Peyer's patch (tissue), 4 donors: ENCODE data around the gene ZSWIM5. TPM values are rescaled to one million over a fixed set of nuclear protein-coding genes. Genes with fewer than 3 reads are reported as not detected.
"Not testable (repeated sequence)": the region's sequence is repeated elsewhere in the genome, so short reads cannot be mapped to it uniquely, and the experiment has no call there.

Source experiments
- DNase-seq, 3 donors: peaks; one replicate each; pipeline ENCODE4 v3.0.0-alpha.2; 2017 to 2019
- H3K27ac ChIP-seq, 4 donors: fragments of 200-600 bp; sonication (generic); one replicate each; pipeline ENCODE4 v1.5.1; 2016 to 2019
- H3K27me3 ChIP-seq, 2 donors: fragments of 200-600 bp; sonication (generic); one replicate each; pipeline ENCODE4 v1.5.1; 2019
- H3K36me3 ChIP-seq, 3 donors: fragments of 200-600 bp; sonication (generic); one replicate each; pipeline ENCODE4 v1.5.1; 2016 to 2019
- H3K4me1 ChIP-seq, 4 donors: fragments of 200-600 bp; sonication (generic); one replicate each; pipeline ENCODE4 v1.5.1; 2016 to 2019
- H3K4me3 ChIP-seq, 4 donors: fragments of 200-600 bp; sonication (generic); 1 replicate in 3 of 4; 2 replicates in 1 of 4; pipeline ENCODE4 v1.5.1; 2016 to 2019; ENCODE audit warnings: mild to moderate bottlenecking in 1 of 4
- H3K9me3 ChIP-seq, 4 donors: fragments of 200-600 bp; sonication (generic); one replicate each; pipeline ENCODE4 v1.5.1; 2016 to 2019; ENCODE audit warnings: mild to moderate bottlenecking in 1 of 4
- POLR2A ChIP-seq, 2 donors: fragments of 450-650 bp; IDR thresholded peaks; one replicate each; pipeline ENCODE4 v1.5.1; 2017; ENCODE audit warnings: antibody characterized with exemption in 2 of 2, mild to moderate bottlenecking in 2 of 2, moderate library complexity in 2 of 2
- total RNA-seq, 4 donors: library from RNA; depleted of rRNA; stranded (reverse); fragments of >200 nt; gene quantifications; one replicate each; pipeline ENCODE4 v1.1.0, GENCODE V29; 2016
- TF ChIP-seq, protein P1 (sequence below), 6 experiments: fragments of 450-650 bp in 4 of 6; fragments of 200-600 bp in 2 of 6; sonication (generic) in 1 of 6; IDR thresholded peaks; one replicate each; pipeline ENCODE4 v1.5.1; 2017 to 2019; ENCODE audit warnings: antibody characterized with exemption in 6 of 6, mild to moderate bottlenecking in 3 of 6, moderate library complexity in 1 of 6

Gene ZSWIM5
- total RNA-seq, 4 donors from 2014 or later: 8.3 to 16.5 (median 13.4) TPM

DNA sequence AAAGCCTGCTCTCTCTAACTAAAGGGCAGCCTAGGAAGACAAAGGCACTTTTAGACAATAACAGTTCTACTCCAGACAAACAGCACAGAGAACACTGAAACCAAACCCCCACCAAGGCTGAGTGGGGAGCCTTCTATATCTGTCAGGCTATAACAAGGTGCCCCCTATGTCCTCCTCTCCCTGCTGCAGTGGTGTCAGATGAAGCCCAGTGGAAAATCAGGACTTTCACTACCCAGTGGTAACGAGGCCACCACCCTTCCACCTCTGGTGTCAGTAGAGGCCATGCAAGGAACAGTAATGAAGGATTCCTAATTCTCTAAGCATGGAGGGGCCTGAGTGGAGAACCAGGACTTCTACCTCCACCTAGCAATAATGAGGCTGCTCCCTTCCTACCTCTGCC is 83.7 kb downstream of the ZSWIM5 start:
- Histone ChIP-seq H3K4me3 (no peak overlapping the region), H3K9me3 (no peaks in the 10 kb centered on the region), H3K27ac (no peak overlapping the region), H3K36me3 (no peaks in the 10 kb centered on the region), H3K4me1 (no peaks in the 10 kb centered on the region), H3K27me3 (no peaks in the 10 kb centered on the region)
- TF ChIP-seq POLR2A (IDR thresholded peaks at IDR 0.05): no peak
- TF ChIP-seq, protein P1, sequence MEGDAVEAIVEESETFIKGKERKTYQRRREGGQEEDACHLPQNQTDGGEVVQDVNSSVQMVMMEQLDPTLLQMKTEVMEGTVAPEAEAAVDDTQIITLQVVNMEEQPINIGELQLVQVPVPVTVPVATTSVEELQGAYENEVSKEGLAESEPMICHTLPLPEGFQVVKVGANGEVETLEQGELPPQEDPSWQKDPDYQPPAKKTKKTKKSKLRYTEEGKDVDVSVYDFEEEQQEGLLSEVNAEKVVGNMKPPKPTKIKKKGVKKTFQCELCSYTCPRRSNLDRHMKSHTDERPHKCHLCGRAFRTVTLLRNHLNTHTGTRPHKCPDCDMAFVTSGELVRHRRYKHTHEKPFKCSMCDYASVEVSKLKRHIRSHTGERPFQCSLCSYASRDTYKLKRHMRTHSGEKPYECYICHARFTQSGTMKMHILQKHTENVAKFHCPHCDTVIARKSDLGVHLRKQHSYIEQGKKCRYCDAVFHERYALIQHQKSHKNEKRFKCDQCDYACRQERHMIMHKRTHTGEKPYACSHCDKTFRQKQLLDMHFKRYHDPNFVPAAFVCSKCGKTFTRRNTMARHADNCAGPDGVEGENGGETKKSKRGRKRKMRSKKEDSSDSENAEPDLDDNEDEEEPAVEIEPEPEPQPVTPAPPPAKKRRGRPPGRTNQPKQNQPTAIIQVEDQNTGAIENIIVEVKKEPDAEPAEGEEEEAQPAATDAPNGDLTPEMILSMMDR (IDR thresholded peaks at IDR 0.05): no peak
- DNase-seq: no peak

DNA sequence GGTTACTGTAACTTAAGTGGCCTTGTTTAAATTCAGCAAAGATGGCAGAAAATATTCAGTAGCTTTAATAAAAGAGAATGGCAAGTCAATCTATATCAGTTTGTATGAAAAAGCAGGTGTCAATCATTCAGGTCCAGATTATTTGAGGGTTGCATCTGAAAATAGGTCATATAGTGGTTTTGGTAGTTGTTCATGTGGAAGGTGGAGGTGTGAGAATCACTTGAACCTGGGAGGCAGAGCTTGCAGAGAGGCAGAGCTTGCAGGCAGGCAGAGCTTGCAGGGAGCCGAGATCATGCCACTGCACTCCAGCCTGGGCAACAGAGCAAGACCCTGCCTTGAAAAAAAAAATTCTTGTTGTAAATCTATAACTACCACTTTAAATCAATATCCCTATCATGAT is 88.6 kb downstream of the ZSWIM5 start:
- no peaks in the 10 kb centered on the region for H3K9me3 ChIP-seq
- DNase-seq: no peak
- no peak for TF ChIP-seq POLR2A (IDR thresholded peaks at IDR 0.05)
- TF ChIP-seq, protein P1 (IDR thresholded peaks at IDR 0.05): no peak
- no peak overlapping the region for H3K27ac ChIP-seq
- no peaks in the 10 kb centered on the region for H3K4me1 ChIP-seq
- H3K36me3 ChIP-seq: peaks cover 0 to 5% (median 0%) of the 10 kb centered on the region in 3 donors
- H3K4me3 ChIP-seq: no peak overlapping the region
- H3K27me3 ChIP-seq: no peaks in the 10 kb centered on the region

DNA sequence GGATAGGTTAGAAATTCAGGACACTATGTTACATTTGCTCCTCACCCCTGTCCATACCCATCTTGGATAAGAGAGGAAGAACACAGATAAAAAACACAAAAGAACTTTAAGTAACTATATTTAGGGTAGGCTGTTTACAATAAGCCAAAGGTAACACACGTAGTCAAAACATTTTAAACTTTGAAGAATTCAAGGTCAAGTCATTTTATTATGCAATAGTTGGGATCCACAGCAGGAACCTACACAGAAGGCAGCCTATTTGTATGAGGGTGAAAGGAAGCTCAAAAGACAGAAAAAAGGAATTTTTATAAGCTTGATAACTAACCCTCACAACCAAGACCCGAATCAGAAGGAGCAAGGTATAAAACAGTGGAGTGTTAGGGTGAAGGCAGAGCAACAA is 89.6 kb downstream of the ZSWIM5 start:
- no peak for DNase-seq
- Histone ChIP-seq H3K4me1 (no peaks in the 10 kb centered on the region), H3K27me3 (no peaks in the 10 kb centered on the region), H3K4me3 (no peak overlapping the region), H3K27ac (no peak overlapping the region), H3K36me3 (peaks cover 0 to 5% (median 0%) of the 10 kb centered on the region in 3 donors), H3K9me3 (no peaks in the 10 kb centered on the region)
- no peak for TF ChIP-seq POLR2A (IDR thresholded peaks at IDR 0.05)
- TF ChIP-seq, protein P1 (IDR thresholded peaks at IDR 0.05): no peak

DNA sequence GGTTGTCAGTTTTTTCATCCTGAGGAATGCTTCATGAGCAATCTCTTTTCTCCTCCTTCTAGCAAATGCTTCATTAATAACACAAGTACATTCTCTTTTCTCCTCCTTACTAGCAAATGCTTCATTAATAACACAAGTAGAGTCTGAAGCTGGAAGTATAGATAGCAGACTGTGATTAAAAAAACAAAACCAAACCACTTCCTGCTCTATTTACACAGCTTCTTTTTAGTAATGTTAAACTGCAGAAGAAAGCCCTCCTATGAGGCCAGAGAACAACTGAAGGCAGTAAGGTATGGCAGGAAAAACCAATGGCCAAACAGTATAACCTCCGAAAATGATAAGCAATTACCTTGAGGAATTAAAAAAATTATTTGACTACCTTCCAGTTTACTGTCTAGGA is 90.1 kb downstream of the ZSWIM5 start:
- H3K27ac ChIP-seq: no peak overlapping the region
- no peak for DNase-seq
- H3K27me3 ChIP-seq: no peaks in the 10 kb centered on the region
- no peak for TF ChIP-seq POLR2A (IDR thresholded peaks at IDR 0.05)
- TF ChIP-seq, protein P1 (IDR thresholded peaks at IDR 0.05): no peak
- no peak overlapping the region for H3K4me3 ChIP-seq
- H3K36me3 ChIP-seq: peaks cover 0 to 5% (median 0%) of the 10 kb centered on the region in 3 donors
- peaks cover 0 to 1% (median 0%) of the 10 kb centered on the region in 4 donors for H3K9me3 ChIP-seq
- no peaks in the 10 kb centered on the region for H3K4me1 ChIP-seq

DNA sequence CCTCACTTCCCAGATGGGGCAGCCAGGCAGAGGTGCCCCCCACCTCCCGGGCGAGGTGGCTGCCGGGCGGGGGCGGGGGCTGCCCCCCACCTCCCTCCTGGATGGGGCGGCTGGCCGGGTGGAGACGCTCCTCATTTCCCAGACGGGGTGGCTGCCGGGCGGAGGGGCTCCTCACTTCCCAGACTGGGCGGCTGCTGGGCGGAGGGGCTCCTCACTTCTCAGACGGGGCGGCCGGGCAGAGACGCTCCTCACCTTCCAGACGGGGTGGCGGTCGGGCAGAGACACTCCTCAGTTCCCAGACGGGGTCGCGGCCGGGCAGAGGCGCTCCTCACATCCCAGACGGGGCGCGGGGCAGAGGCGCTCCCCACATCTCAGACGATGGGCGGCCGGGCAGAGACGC is 91.2 kb downstream of the ZSWIM5 start:
- H3K27me3 ChIP-seq, H3K36me3 ChIP-seq, H3K4me3 ChIP-seq, H3K27ac ChIP-seq, H3K4me1 ChIP-seq, DNase-seq, H3K9me3 ChIP-seq: not testable (repeated sequence)

DNA sequence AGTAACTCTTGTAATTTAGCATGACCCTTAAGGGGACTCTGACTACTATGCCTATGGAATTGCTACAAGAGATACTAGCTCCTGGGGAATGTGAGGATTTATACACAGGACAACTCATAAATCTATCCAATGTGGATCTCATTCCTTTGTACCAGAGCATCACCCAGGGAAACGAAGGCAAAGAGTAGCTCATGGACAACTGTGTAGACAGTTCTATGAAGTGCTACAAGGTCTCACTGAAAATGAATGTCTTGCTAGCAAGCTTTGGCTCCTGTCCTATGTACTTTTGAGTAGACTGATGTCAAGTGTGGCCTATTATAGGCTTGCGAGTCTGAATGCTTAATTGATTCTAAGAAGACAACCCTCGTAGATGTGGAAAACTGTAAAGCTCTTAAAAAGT is 93.7 kb downstream of the ZSWIM5 start:
- no peak for TF ChIP-seq POLR2A (IDR thresholded peaks at IDR 0.05)
- TF ChIP-seq, protein P1 (IDR thresholded peaks at IDR 0.05): no peak
- Histone ChIP-seq H3K27ac (no peak overlapping the region), H3K27me3 (no peaks in the 10 kb centered on the region), H3K4me3 (no peak overlapping the region), H3K9me3 (peaks cover 0 to 4% (median 0%) of the 10 kb centered on the region in 4 donors), H3K4me1 (no peaks in the 10 kb centered on the region), H3K36me3 (peaks cover 0 to 5% (median 0%) of the 10 kb centered on the region in 3 donors)
- no peak for DNase-seq
